ENCODE results near the gene COL1A2.

COL1A2 gene

GRCh38 chr7:94423863-94424735 lies 29.4 kb downstream of the COL1A2 start:
- DNase-seq (ENCODE audit: low spot score): no peak
- no peak overlapping the region for H2BK5ac ChIP-seq (ENCODE audit: low read length)
- no peaks in the 10 kb centered on the region for H3K9me3 ChIP-seq (replicated peaks in 1 of 2; ENCODE audit: control insufficient read depth in 2 of 2, insufficient read depth in 1 of 2, low read depth in 1 of 2, low read length in 2 of 2)
- H2AK5ac ChIP-seq (ENCODE audit: low read depth, low read length): no peak overlapping the region
- H3K4me2 ChIP-seq (ENCODE audit: insufficient read depth, low read length, poor library complexity, severe bottlenecking): no peak overlapping the region
- peaks cover 3 to 23% of the 10 kb centered on the region in 2 donors for H3K36me3 ChIP-seq (replicated peaks in 1 of 2; ENCODE audit: control insufficient read depth in 2 of 2, insufficient read depth in 2 of 2, low read length in 2 of 2)
- no peak overlapping the region for H3K18ac ChIP-seq (ENCODE audit: low read length)
- no peak overlapping the region for H2BK120ac ChIP-seq (ENCODE audit: low read depth, low read length)
- no peak overlapping the region for H3K9ac ChIP-seq (ENCODE audit: low read depth, low read length, poor library complexity)
- no peak overlapping the region for H3K27ac ChIP-seq (replicated peaks; ENCODE audit: low read length)
- no peak overlapping the region for H3K4me3 ChIP-seq (ENCODE audit: low read length in 2 of 2)
- no peak overlapping the region for H3K4ac ChIP-seq (ENCODE audit: low read length)
- no peak overlapping the region for H4K8ac ChIP-seq (ENCODE audit: low read depth, low read length)
- H3K23ac ChIP-seq (ENCODE audit: low read depth, low read length, poor library complexity): no peak overlapping the region
- no peak overlapping the region for H2BK12ac ChIP-seq (ENCODE audit: low read length)
- H3K4me1 ChIP-seq (ENCODE audit: control insufficient read depth in 2 of 2, insufficient read depth in 1 of 2, low read depth in 1 of 2, low read length in 2 of 2): no peaks in the 10 kb centered on the region
- no peak overlapping the region for H3K14ac ChIP-seq (ENCODE audit: low read length)
- no peaks in the 10 kb centered on the region for H3K27me3 ChIP-seq (ENCODE audit: control insufficient read depth in 3 of 3, insufficient read depth in 3 of 3, low read depth in 1 of 3, low read length in 3 of 3)
- no peak overlapping the region for H2BK15ac ChIP-seq (ENCODE audit: low read length)
- no peak overlapping the region for H2AFZ ChIP-seq (ENCODE audit: low read length)
- WGBS, 2 donors (ENCODE audit: extremely low coverage in 2 of 2, insufficient read length in 2 of 2, insufficient replicate concordance in 1 of 2): no CpG with 5 or more reads among the region's 5 CpGs
- H4K91ac ChIP-seq (ENCODE audit: low read depth, low read length, poor library complexity): no peak overlapping the region
- no peaks in the 10 kb centered on the region for H3K79me1 ChIP-seq (ENCODE audit: low read depth, low read length)

DNA sequence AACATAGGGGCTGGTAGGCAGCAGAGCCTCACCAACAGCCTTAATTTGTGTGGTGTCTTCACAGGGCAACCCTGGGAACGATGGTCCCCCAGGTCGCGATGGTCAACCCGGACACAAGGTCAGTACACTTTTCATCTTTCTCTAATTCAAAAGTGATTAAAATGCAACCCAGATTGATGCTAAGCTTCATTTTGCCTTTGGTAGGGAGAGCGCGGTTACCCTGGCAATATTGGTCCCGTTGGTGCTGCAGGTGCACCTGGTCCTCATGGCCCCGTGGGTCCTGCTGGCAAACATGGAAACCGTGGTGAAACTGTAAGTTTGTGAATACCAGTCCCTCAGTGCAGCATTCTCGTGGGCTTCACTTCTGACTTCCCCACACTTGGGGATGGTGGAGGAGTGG lies 30.9 kb downstream of the COL1A2 start:
- H3K9me3 ChIP-seq (replicated peaks in 1 of 2; ENCODE audit: control insufficient read depth in 2 of 2, insufficient read depth in 1 of 2, low read depth in 1 of 2, low read length in 2 of 2): no peaks in the 10 kb centered on the region
- H2AK5ac ChIP-seq (ENCODE audit: low read depth, low read length): no peak overlapping the region
- no peak overlapping the region for H3K4me3 ChIP-seq (ENCODE audit: low read length in 2 of 2)
- H2BK15ac ChIP-seq (ENCODE audit: low read length): no peak overlapping the region
- WGBS, 2 donors (ENCODE audit: extremely low coverage in 2 of 2, insufficient read length in 2 of 2, insufficient replicate concordance in 1 of 2): no CpG with 5 or more reads among the region's 10 CpGs
- no peak overlapping the region for H2AFZ ChIP-seq (ENCODE audit: low read length)
- H3K27me3 ChIP-seq (ENCODE audit: control insufficient read depth in 3 of 3, insufficient read depth in 3 of 3, low read depth in 1 of 3, low read length in 3 of 3): no peaks in the 10 kb centered on the region
- H3K14ac ChIP-seq (ENCODE audit: low read length): no peak overlapping the region
- no peak for DNase-seq (ENCODE audit: low spot score)
- no peak overlapping the region for H3K27ac ChIP-seq (replicated peaks; ENCODE audit: low read length)
- H3K4me2 ChIP-seq (ENCODE audit: insufficient read depth, low read length, poor library complexity, severe bottlenecking): no peak overlapping the region
- no peak overlapping the region for H2BK120ac ChIP-seq (ENCODE audit: low read depth, low read length)
- no peaks in the 10 kb centered on the region for H3K79me1 ChIP-seq (ENCODE audit: low read depth, low read length)
- no peak overlapping the region for H4K91ac ChIP-seq (ENCODE audit: low read depth, low read length, poor library complexity)
- H4K8ac ChIP-seq (ENCODE audit: low read depth, low read length): no peak overlapping the region
- no peak overlapping the region for H2BK12ac ChIP-seq (ENCODE audit: low read length)
- H2BK5ac ChIP-seq (ENCODE audit: low read length): no peak overlapping the region
- no peak overlapping the region for H3K18ac ChIP-seq (ENCODE audit: low read length)
- H3K9ac ChIP-seq (ENCODE audit: low read depth, low read length, poor library complexity): no peak overlapping the region
- no peaks in the 10 kb centered on the region for H3K4me1 ChIP-seq (ENCODE audit: control insufficient read depth in 2 of 2, insufficient read depth in 1 of 2, low read depth in 1 of 2, low read length in 2 of 2)
- H3K36me3 ChIP-seq (replicated peaks in 1 of 2; ENCODE audit: control insufficient read depth in 2 of 2, insufficient read depth in 2 of 2, low read length in 2 of 2): peaks cover 3 to 19% of the 10 kb centered on the region in 2 donors
- no peak overlapping the region for H3K4ac ChIP-seq (ENCODE audit: low read length)
- no peak overlapping the region for H3K23ac ChIP-seq (ENCODE audit: low read depth, low read length, poor library complexity)

DNA sequence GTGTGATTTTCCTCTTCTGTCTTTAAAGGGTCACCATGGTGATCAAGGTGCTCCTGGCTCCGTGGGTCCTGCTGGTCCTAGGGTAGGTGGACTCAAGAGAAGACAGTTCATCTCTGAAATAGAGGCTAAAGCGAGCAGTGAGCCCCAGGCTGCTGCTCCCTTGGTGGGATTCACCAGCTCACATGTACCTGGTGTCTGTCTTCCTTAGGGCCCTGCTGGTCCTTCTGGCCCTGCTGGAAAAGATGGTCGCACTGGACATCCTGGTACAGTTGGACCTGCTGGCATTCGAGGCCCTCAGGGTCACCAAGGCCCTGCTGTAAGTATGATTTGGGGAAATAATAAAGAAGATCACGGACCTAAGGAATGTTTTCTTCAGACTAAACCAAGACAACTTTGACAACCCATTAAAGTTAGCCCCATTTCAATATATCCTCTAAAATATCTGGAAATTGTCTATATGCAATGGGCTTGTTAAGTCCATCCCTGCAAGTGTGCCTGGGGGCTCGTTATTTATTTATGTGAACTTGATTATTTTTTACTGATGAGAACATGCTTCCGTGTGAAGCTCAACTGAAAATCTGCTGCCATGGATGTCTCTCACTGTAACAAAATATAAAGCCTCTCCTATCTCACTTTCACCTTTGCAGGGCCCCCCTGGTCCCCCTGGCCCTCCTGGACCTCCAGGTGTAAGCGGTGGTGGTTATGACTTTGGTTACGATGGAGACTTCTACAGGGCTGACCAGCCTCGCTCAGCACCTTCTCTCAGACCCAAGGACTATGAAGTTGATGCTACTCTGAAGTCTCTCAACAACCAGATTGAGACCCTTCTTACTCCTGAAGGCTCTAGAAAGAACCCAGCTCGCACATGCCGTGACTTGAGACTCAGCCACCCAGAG lies 32.5 kb downstream of the COL1A2 start:
- H4K8ac ChIP-seq (ENCODE audit: low read depth, low read length): peak overlapping the region; percentile 54
- no peaks in the 10 kb centered on the region for H3K9me3 ChIP-seq (replicated peaks in 1 of 2; ENCODE audit: control insufficient read depth in 2 of 2, insufficient read depth in 1 of 2, low read depth in 1 of 2, low read length in 2 of 2)
- no peak overlapping the region for H3K4me3 ChIP-seq (ENCODE audit: low read length in 2 of 2)
- WGBS, 2 donors (ENCODE audit: extremely low coverage in 2 of 2, insufficient read length in 2 of 2, insufficient replicate concordance in 1 of 2): no CpG with 5 or more reads among the region's 12 CpGs
- H3K4me2 ChIP-seq (ENCODE audit: insufficient read depth, low read length, poor library complexity, severe bottlenecking): no peak overlapping the region
- H3K36me3 ChIP-seq (replicated peaks in 1 of 2; ENCODE audit: control insufficient read depth in 2 of 2, insufficient read depth in 2 of 2, low read length in 2 of 2): peaks cover 3 to 16% of the 10 kb centered on the region in 2 donors
- no peaks in the 10 kb centered on the region for H3K4me1 ChIP-seq (ENCODE audit: control insufficient read depth in 2 of 2, insufficient read depth in 1 of 2, low read depth in 1 of 2, low read length in 2 of 2)
- no peak overlapping the region for H3K4ac ChIP-seq (ENCODE audit: low read length)
- no peak overlapping the region for H2BK12ac ChIP-seq (ENCODE audit: low read length)
- no peak overlapping the region for H2BK120ac ChIP-seq (ENCODE audit: low read depth, low read length)
- no peak overlapping the region for H2AK5ac ChIP-seq (ENCODE audit: low read depth, low read length)
- no peak overlapping the region for H3K18ac ChIP-seq (ENCODE audit: low read length)
- H3K23ac ChIP-seq (ENCODE audit: low read depth, low read length, poor library complexity): no peak overlapping the region
- no peak for DNase-seq (ENCODE audit: low spot score)
- no peak overlapping the region for H3K9ac ChIP-seq (ENCODE audit: low read depth, low read length, poor library complexity)
- H2AFZ ChIP-seq (ENCODE audit: low read length): no peak overlapping the region
- no peak overlapping the region for H3K14ac ChIP-seq (ENCODE audit: low read length)
- no peak overlapping the region for H2BK5ac ChIP-seq (ENCODE audit: low read length)
- no peaks in the 10 kb centered on the region for H3K27me3 ChIP-seq (ENCODE audit: control insufficient read depth in 3 of 3, insufficient read depth in 3 of 3, low read depth in 1 of 3, low read length in 3 of 3)
- no peak overlapping the region for H4K91ac ChIP-seq (ENCODE audit: low read depth, low read length, poor library complexity)
- no peak overlapping the region for H3K27ac ChIP-seq (replicated peaks; ENCODE audit: low read length)
- no peak overlapping the region for H2BK15ac ChIP-seq (ENCODE audit: low read length)
- H3K79me1 ChIP-seq (ENCODE audit: low read depth, low read length): no peaks in the 10 kb centered on the region

GRCh38 chr7:94429153-94429552 lies 34.5 kb downstream of the COL1A2 start:
- H2BK12ac ChIP-seq (ENCODE audit: low read length): no peak overlapping the region
- no peak for DNase-seq (ENCODE audit: low spot score)
- no peak overlapping the region for H3K4me3 ChIP-seq (ENCODE audit: low read length in 2 of 2)
- no peak overlapping the region for H4K91ac ChIP-seq (ENCODE audit: low read depth, low read length, poor library complexity)
- H2BK15ac ChIP-seq (ENCODE audit: low read length): no peak overlapping the region
- no peak overlapping the region for H3K9ac ChIP-seq (ENCODE audit: low read depth, low read length, poor library complexity)
- no CpG with 5 or more reads among the region's 1 CpG for WGBS, 2 donors (ENCODE audit: extremely low coverage in 2 of 2, insufficient read length in 2 of 2, insufficient replicate concordance in 1 of 2)
- peaks cover 0 to 12% of the 10 kb centered on the region in 2 donors for H3K36me3 ChIP-seq (replicated peaks in 1 of 2; ENCODE audit: control insufficient read depth in 2 of 2, insufficient read depth in 2 of 2, low read length in 2 of 2)
- no peaks in the 10 kb centered on the region for H3K4me1 ChIP-seq (ENCODE audit: control insufficient read depth in 2 of 2, insufficient read depth in 1 of 2, low read depth in 1 of 2, low read length in 2 of 2)
- H3K9me3 ChIP-seq (replicated peaks in 1 of 2; ENCODE audit: control insufficient read depth in 2 of 2, insufficient read depth in 1 of 2, low read depth in 1 of 2, low read length in 2 of 2): no peaks in the 10 kb centered on the region
- no peak overlapping the region for H3K4ac ChIP-seq (ENCODE audit: low read length)
- H3K79me1 ChIP-seq (ENCODE audit: low read depth, low read length): no peaks in the 10 kb centered on the region
- H2BK120ac ChIP-seq (ENCODE audit: low read depth, low read length): no peak overlapping the region
- no peak overlapping the region for H3K14ac ChIP-seq (ENCODE audit: low read length)
- no peak overlapping the region for H2AFZ ChIP-seq (ENCODE audit: low read length)
- no peak overlapping the region for H2BK5ac ChIP-seq (ENCODE audit: low read length)
- no peaks in the 10 kb centered on the region for H3K27me3 ChIP-seq (ENCODE audit: control insufficient read depth in 3 of 3, insufficient read depth in 3 of 3, low read depth in 1 of 3, low read length in 3 of 3)
- no peak overlapping the region for H3K27ac ChIP-seq (replicated peaks; ENCODE audit: low read length)
- H2AK5ac ChIP-seq (ENCODE audit: low read depth, low read length): no peak overlapping the region
- H3K18ac ChIP-seq (ENCODE audit: low read length): no peak overlapping the region
- no peak overlapping the region for H4K8ac ChIP-seq (ENCODE audit: low read depth, low read length)
- H3K23ac ChIP-seq (ENCODE audit: low read depth, low read length, poor library complexity): no peak overlapping the region
- no peak overlapping the region for H3K4me2 ChIP-seq (ENCODE audit: insufficient read depth, low read length, poor library complexity, severe bottlenecking)

Data from neuronal stem cell (in vitro differentiated cells).